K562 (cell line): Measurements from ENCODE around the gene STK11.

Experiments
- DIDO1 ChIP-seq: fragments of 450-650 bp; IDR thresholded peaks from 2 replicates; pipeline ENCODE4 v1.6.1; 2016; ENCODE audit warnings: low read depth, missing biosample characterization, missing genetic modification characterization
- EGR1 ChIP-seq: fragments of 450-650 bp; conservative IDR thresholded peaks from 2 replicates; pipeline ENCODE4 v1.6.1; 2017; ENCODE audit warnings: mild to moderate bottlenecking
- HDAC2 ChIP-seq: fragments of 450-650 bp; IDR thresholded peaks from 2 replicates; pipeline ENCODE4 v1.6.1; 2016; ENCODE audit warnings: mild to moderate bottlenecking
- MTA2 ChIP-seq: fragments of 450-650 bp; IDR thresholded peaks from 2 replicates; pipeline ENCODE4 v1.6.1; 2016; ENCODE audit warnings: low read depth
- ZNF77 ChIP-seq: fragments of 250-450 bp; sonication (Bioruptor Pico); IDR thresholded peaks from 2 replicates; pipeline ENCODE4 v1.5.0; 2020

DNA sequence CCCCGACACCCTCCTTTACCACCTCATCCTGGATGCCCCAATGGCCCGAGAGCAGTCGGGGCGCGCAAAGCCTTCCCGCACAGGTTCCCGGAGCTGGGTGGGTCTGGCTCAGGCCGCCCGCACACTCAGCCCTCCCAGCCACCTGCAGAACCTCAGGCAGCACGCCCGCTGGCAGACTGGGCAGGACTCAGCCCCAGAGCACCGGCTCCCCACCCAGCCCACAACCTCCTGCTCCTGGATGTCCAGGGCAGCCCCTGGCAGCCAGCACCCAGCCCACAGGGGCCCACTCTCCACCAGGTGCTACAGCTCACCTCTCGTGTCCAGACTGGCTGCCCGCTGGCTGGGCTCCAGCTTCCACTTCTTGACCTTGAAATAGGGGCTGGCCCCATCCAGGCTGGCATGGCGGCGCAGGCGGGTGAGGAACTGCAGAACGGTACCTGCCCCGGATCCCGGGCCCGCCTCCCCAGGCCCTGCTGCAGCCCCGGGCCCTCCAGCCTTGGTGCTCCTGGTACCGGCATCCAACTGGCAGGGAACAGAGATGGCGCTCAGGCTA, 27.6 kb downstream of the STK11 start:
- TF ChIP-seq ZNF77 (CRISPR knock-in tag) (no peak), DIDO1 (tag) (no peak), HDAC2 (no peak), MTA2 (no peak), EGR1 (no peak)
